MM.1S (cell line): ENCODE data around the gene CCDC107.
"Not testable (repeated sequence)": the region's sequence is repeated elsewhere in the genome, so short reads cannot be mapped to it uniquely, and the experiment has no call there.

ENCODE experiments used
- DNase-seq: peaks from one replicate; pipeline ENCODE4 v3.0.0-alpha.2; 2015
- H2AFZ ChIP-seq: fragments of 300-600 bp; sonication (generic); 2 replicates; pipeline ENCODE4 v1.6.0; 2016; ENCODE audit warnings: antibody characterized with exemption, low read length
- H3F3A ChIP-seq: fragments of 300-600 bp; sonication (generic); 2 replicates; pipeline ENCODE4 v1.6.1; 2016; ENCODE audit warnings: mild to moderate bottlenecking, antibody characterized with exemption, low read length, moderate library complexity, mixed read lengths; ENCODE audit not compliant: insufficient read depth
- H3K27ac ChIP-seq: fragments of 300-600 bp; sonication (generic); 2 replicates; pipeline ENCODE4 v1.5.1; 2016; ENCODE audit warnings: mild to moderate bottlenecking, low read length
- H3K27me3 ChIP-seq: fragments of 300-600 bp; sonication (generic); replicated peaks from 2 replicates; pipeline ENCODE4 v1.6.0; 2016; ENCODE audit warnings: low read length; ENCODE audit not compliant: insufficient read depth
- H3K36me3 ChIP-seq: fragments of 300-600 bp; sonication (generic); replicated peaks from 2 replicates; pipeline ENCODE4 v1.6.1; 2016; ENCODE audit warnings: mild to moderate bottlenecking, low read length, mixed read lengths; ENCODE audit not compliant: insufficient read depth
- H3K4me1 ChIP-seq: fragments of 300-600 bp; sonication (generic); 2 replicates; pipeline ENCODE4 v1.6.1; 2016; ENCODE audit warnings: low read length, mixed read lengths
- H3K4me2 ChIP-seq: fragments of 300-600 bp; sonication (generic); 2 replicates; pipeline ENCODE4 v1.6.0; 2016; ENCODE audit warnings: low read depth, low read length
- H3K4me3 ChIP-seq: fragments of 300-600 bp; sonication (generic); 2 replicates; pipeline ENCODE4 v1.5.1; 2016; ENCODE audit warnings: low read length, mixed read lengths
- H3K79me2 ChIP-seq: fragments of 300-600 bp; sonication (generic); 2 replicates; pipeline ENCODE4 v1.6.1; 2016; ENCODE audit warnings: mixed run types, low read length, mixed read lengths
- H3K9ac ChIP-seq: fragments of 300-600 bp; sonication (generic); 2 replicates; pipeline ENCODE4 v1.6.1; 2016; ENCODE audit warnings: low read length, mixed read lengths
- H3K9me2 ChIP-seq: fragments of 300-600 bp; sonication (generic); replicated peaks from 2 replicates; pipeline ENCODE4 v1.6.1; 2016; ENCODE audit warnings: mild to moderate bottlenecking, low read length, mixed read lengths; ENCODE audit not compliant: insufficient read depth
- H3K9me3 ChIP-seq: fragments of 300-600 bp; sonication (generic); replicated peaks from 2 replicates; pipeline ENCODE4 v1.6.1; 2016; ENCODE audit warnings: mild to moderate bottlenecking, low read length, mixed read lengths; ENCODE audit not compliant: insufficient read depth
- H4K20me1 ChIP-seq: fragments of 300-600 bp; sonication (generic); 2 replicates; pipeline ENCODE4 v1.6.1; 2016; ENCODE audit warnings: mild to moderate bottlenecking, low read length, moderate library complexity, mixed read lengths; ENCODE audit not compliant: insufficient read depth
- CTCF ChIP-seq: fragments of 300-600 bp; sonication (generic); IDR thresholded peaks from 2 replicates; pipeline ENCODE4 v1.5.1; 2016; ENCODE audit warnings: antibody characterized with exemption, low read length, mixed read lengths
- EZH2 ChIP-seq: fragments of 300-600 bp; sonication (generic); optimal IDR thresholded peaks from 2 replicates; pipeline ENCODE3; 2017; ENCODE audit warnings: low read depth, mild to moderate bottlenecking, antibody characterized with exemption, low read length, mixed read lengths
- EZH2phosphoT487 ChIP-seq: fragments of 300-600 bp; sonication (generic); IDR thresholded peaks from 2 replicates; pipeline ENCODE4 v1.6.1; 2018; ENCODE audit warnings: antibody characterized with exemption, low read length

CCDC107 gene

GRCh38 chr9:35639631-35640030 lies 18.5 kb upstream of the CCDC107 start:
- Histone ChIP-seq H3K27ac (no peak overlapping the region), H3K36me3 (no peaks in the 10 kb centered on the region), H3K9ac (no peak overlapping the region), H3K4me1 (peaks cover 10% of the 10 kb centered on the region), H3K9me3 (no peaks in the 10 kb centered on the region), H3K4me3 (no peak overlapping the region), H3K4me2 (peak overlapping the region; percentile 9; the same call in 1 of the 2 replicates), H3K79me2 (no peaks in the 10 kb centered on the region), H3K27me3 (no peaks in the 10 kb centered on the region), H2AFZ (peak overlapping the region; percentile 46; the same call in 1 of the 2 replicates), H4K20me1 (no peaks in the 10 kb centered on the region), H3F3A (no peaks in the 10 kb centered on the region), H3K9me2 (no peaks in the 10 kb centered on the region)
- no peak for DNase-seq
- TF ChIP-seq EZH2phosphoT487: no peak
- no peak for TF ChIP-seq EZH2
- TF ChIP-seq CTCF: no peak

- H2AFZ ChIP-seq, DNase-seq, H3K4me3 ChIP-seq, H3K27ac ChIP-seq, H4K20me1 ChIP-seq, H3K79me2 ChIP-seq, H3K27me3 ChIP-seq, H3K9me2 ChIP-seq, H3F3A ChIP-seq, H3K4me2 ChIP-seq, H3K9me3 ChIP-seq, H3K9ac ChIP-seq, H3K4me1 ChIP-seq, H3K36me3 ChIP-seq: not testable (repeated sequence)
Observed at GRCh38 chr9:35640431-35640830, 17.7 kb upstream of the CCDC107 start.

- H3K27ac ChIP-seq, H4K20me1 ChIP-seq, H3F3A ChIP-seq, DNase-seq, H3K9me3 ChIP-seq, H3K4me1 ChIP-seq, H3K4me2 ChIP-seq, H3K27me3 ChIP-seq, H3K9me2 ChIP-seq, H2AFZ ChIP-seq, H3K79me2 ChIP-seq, H3K36me3 ChIP-seq, H3K9ac ChIP-seq, H3K4me3 ChIP-seq: not testable (repeated sequence)
Observed at GRCh38 chr9:35641478-35641877, 16.6 kb upstream of the CCDC107 start.

GRCh38 chr9:35643046-35643445 lies 15.0 kb upstream of the CCDC107 start:
- no peaks in the 10 kb centered on the region for H3K27me3 ChIP-seq
- no peaks in the 10 kb centered on the region for H3F3A ChIP-seq
- no peaks in the 10 kb centered on the region for H3K9me3 ChIP-seq
- H3K9ac ChIP-seq: no peak overlapping the region
- peaks cover 13% of the 10 kb centered on the region for H3K4me1 ChIP-seq
- TF ChIP-seq EZH2phosphoT487 (no peak), CTCF (no peak), EZH2 (no peak)
- H3K4me3 ChIP-seq: no peak overlapping the region
- no peak overlapping the region for H3K4me2 ChIP-seq
- H2AFZ ChIP-seq: no peak overlapping the region
- no peaks in the 10 kb centered on the region for H3K79me2 ChIP-seq
- H3K36me3 ChIP-seq: no peaks in the 10 kb centered on the region
- no peaks in the 10 kb centered on the region for H4K20me1 ChIP-seq
- no peak overlapping the region for H3K27ac ChIP-seq
- no peaks in the 10 kb centered on the region for H3K9me2 ChIP-seq
- DNase-seq: no peak

- H3K4me1 ChIP-seq, H3K79me2 ChIP-seq, DNase-seq, H3K9ac ChIP-seq, H3F3A ChIP-seq, H4K20me1 ChIP-seq, H3K36me3 ChIP-seq, H3K27me3 ChIP-seq, H3K9me2 ChIP-seq, H3K27ac ChIP-seq, H3K9me3 ChIP-seq: not testable (repeated sequence)
- peak overlapping the region; percentile 68 for H3K4me3 ChIP-seq
- H2AFZ ChIP-seq: peak overlapping the region; percentile 97
- peak overlapping the region; percentile 96; the same call in 1 of the 2 replicates for H3K4me2 ChIP-seq
Observed at GRCh38 chr9:35645736-35646135, 12.4 kb upstream of the CCDC107 start.
